NT2/D1 (cell line): ENCODE measurements around the gene FOXS1.
A peak's percentile ranks its signal among the peaks of the same experiment; 100 is the strongest.

Experiments used
- DNase-seq: peaks from one replicate; pipeline ENCODE4 v3.0.0-alpha.2; 2011; ENCODE audit warnings: low read depth, low spot score
- H3K27me3 ChIP-seq: 2 replicates; pipeline ENCODE4 v1.6.0; 2011; ENCODE audit warnings: mild to moderate bottlenecking; ENCODE audit not compliant: insufficient read length, insufficient read depth
- H3K36me3 ChIP-seq: 2 replicates; pipeline ENCODE4 v1.6.1; 2011; ENCODE audit warnings: mild to moderate bottlenecking, low read length, mixed read lengths; ENCODE audit not compliant: insufficient read depth, insufficient read length
- H3K4me1 ChIP-seq: 2 replicates; pipeline ENCODE4 v1.5.1; 2011; ENCODE audit not compliant: insufficient read depth, insufficient read length
- H3K4me3 ChIP-seq: 2 replicates; pipeline ENCODE4 v1.5.1; 2011; ENCODE audit warnings: low read depth; ENCODE audit not compliant: insufficient read length
- H3K9ac ChIP-seq: 2 replicates; pipeline ENCODE4 v1.6.0; 2011; ENCODE audit warnings: low read depth; ENCODE audit not compliant: insufficient read length
- H3K9me3 ChIP-seq: 2 replicates; pipeline ENCODE4 v1.5.1; 2011; ENCODE audit warnings: mild to moderate bottlenecking, low read length; ENCODE audit not compliant: insufficient read depth
- SUZ12 ChIP-seq: IDR thresholded peaks from 2 replicates; pipeline ENCODE4 v1.6.1; 2011; ENCODE audit not compliant: insufficient read length, insufficient read depth; ENCODE audit errors: extremely low read depth
- YY1 ChIP-seq: IDR thresholded peaks from 2 replicates; pipeline ENCODE4 v1.6.1; 2011; ENCODE audit not compliant: insufficient read length, insufficient read depth
- ZNF274 ChIP-seq: IDR thresholded peaks from 2 replicates; pipeline ENCODE4 v1.6.1; 2011; ENCODE audit warnings: mild to moderate bottlenecking, low read depth, low read length

Gene FOXS1

DNA sequence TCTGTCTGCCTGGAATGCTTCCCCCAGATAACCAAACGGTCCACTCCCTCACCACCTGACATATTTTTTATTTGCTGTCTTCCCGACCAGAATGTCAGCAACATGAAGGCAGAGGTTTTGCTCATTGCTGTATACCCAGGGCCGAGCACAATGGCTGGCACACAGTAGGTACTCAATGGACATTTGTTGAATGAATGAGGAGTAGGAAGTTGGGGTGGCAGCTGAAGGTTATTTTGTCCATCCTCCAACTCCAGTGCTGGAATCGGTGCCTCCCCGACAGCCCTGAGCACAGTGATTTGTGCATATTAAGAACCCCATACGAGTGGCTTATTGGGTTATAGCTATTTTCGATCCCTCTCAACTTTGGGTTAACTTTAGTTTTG lies 14.6 kb upstream of the FOXS1 start:
- H3K9ac ChIP-seq: peak overlapping the region; percentile 58
- TF ChIP-seq ZNF274 (no peak), SUZ12 (no peak), YY1 (no peak)
- peaks cover 15% of the 10 kb centered on the region for H3K4me1 ChIP-seq
- no peak overlapping the region for H3K4me3 ChIP-seq
- peaks cover 3% of the 10 kb centered on the region for H3K27me3 ChIP-seq
- no peaks in the 10 kb centered on the region for H3K9me3 ChIP-seq
- no peaks in the 10 kb centered on the region for H3K36me3 ChIP-seq
- no peak for DNase-seq

GRCh38 chr20:31859266-31859997 lies 14.0 kb upstream of the FOXS1 start:
- Histone ChIP-seq H3K27me3 (peaks cover 5% of the 10 kb centered on the region), H3K9me3 (no peaks in the 10 kb centered on the region), H3K4me3 (no peak overlapping the region), H3K4me1 (peaks cover 15% of the 10 kb centered on the region), H3K36me3 (no peaks in the 10 kb centered on the region), H3K9ac (no peak overlapping the region)
- DNase-seq: no peak
- TF ChIP-seq ZNF274: no peak
- no peak for TF ChIP-seq YY1
- no peak for TF ChIP-seq SUZ12

DNA sequence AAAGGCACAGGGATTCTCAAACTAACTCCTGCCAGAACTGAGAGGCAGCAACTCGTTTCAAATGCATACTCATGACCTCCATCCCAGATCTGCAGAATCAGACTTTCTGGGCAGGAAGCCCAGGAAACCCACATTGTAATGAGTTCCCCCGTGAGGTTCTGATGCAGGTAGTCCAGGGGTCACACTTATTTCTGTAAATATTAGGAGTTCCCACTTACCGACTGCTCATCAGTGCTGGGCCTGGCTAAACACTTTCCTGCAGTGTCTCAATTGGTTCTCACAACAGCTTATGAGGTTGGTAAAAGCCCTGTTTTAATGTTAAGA lies 13.3 kb upstream of the FOXS1 start:
- Histone ChIP-seq H3K4me1 (peaks cover 15% of the 10 kb centered on the region), H3K4me3 (no peak overlapping the region), H3K36me3 (no peaks in the 10 kb centered on the region), H3K9ac (no peak overlapping the region), H3K27me3 (peaks cover 8% of the 10 kb centered on the region), H3K9me3 (no peaks in the 10 kb centered on the region)
- no peak for DNase-seq
- TF ChIP-seq SUZ12 (no peak), ZNF274 (no peak), YY1 (no peak)

- Histone ChIP-seq H3K36me3 (no peaks in the 10 kb centered on the region), H3K9ac (no peak overlapping the region), H3K27me3 (peaks cover 8% of the 10 kb centered on the region), H3K9me3 (no peaks in the 10 kb centered on the region), H3K4me1 (peaks cover 15% of the 10 kb centered on the region), H3K4me3 (no peak overlapping the region)
- TF ChIP-seq ZNF274 (no peak), SUZ12 (no peak), YY1 (no peak)
- DNase-seq: no peak
Measured at GRCh38 chr20:31857861-31858759, 12.7 kb upstream of the FOXS1 start.

DNA sequence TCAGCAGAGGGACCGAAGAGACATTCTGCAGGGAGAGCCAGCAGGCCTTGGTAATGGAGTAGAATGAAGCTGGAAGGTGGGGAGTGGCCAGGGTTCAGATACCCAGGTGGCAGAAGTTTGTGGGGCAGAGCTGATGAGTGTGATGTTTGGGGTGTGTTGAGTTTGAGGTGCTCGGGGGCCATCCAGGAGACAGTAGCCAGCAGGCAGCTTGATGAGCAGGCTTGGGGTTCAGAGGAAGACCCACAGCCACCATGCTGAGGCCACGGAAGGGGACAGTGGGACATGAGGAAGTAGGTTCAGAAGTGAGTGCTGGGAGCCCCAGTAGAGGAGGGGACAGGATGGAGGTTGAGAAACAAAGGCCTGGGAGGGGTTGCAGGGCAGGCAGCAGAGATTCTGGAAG lies 11.1 kb upstream of the FOXS1 start:
- H3K36me3 ChIP-seq: no peaks in the 10 kb centered on the region
- H3K9me3 ChIP-seq: no peaks in the 10 kb centered on the region
- no peak overlapping the region for H3K9ac ChIP-seq
- TF ChIP-seq YY1 (no peak), SUZ12 (no peak), ZNF274 (no peak)
- H3K4me3 ChIP-seq: no peak overlapping the region
- peaks cover 11% of the 10 kb centered on the region for H3K27me3 ChIP-seq
- no peak for DNase-seq
- peaks cover 15% of the 10 kb centered on the region for H3K4me1 ChIP-seq

DNA sequence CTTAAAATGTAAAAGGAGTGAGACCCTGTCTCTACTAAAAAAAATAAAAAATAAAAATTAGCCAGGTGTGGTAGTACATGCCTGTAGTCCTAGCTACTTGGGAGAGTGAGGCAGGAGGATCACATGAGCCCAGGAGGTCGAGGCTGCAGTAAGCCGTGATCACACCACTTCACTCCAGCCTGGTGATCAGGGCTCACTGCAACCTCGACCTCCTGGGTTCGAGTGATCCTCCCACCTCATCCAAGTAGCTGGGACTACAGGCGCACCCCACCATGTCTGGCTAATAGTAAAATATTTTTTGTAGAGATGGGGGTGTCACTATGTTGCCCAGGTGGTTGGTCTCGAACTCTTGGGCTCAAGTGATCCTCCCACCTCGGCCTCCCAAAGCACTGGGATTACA lies 8.1 kb upstream of the FOXS1 start:
- peaks cover 9% of the 10 kb centered on the region for H3K27me3 ChIP-seq
- no peak for TF ChIP-seq YY1
- TF ChIP-seq ZNF274: no peak
- TF ChIP-seq SUZ12: no peak
- no peaks in the 10 kb centered on the region for H3K9me3 ChIP-seq
- no peak for DNase-seq
- H3K4me3 ChIP-seq: no peak overlapping the region
- peaks cover 16% of the 10 kb centered on the region for H3K4me1 ChIP-seq
- H3K36me3 ChIP-seq: no peaks in the 10 kb centered on the region
- H3K9ac ChIP-seq: no peak overlapping the region

- Histone ChIP-seq H3K36me3 (no peaks in the 10 kb centered on the region), H3K9me3 (no peaks in the 10 kb centered on the region), H3K9ac (no peak overlapping the region), H3K27me3 (peaks cover 9% of the 10 kb centered on the region), H3K4me3 (no peak overlapping the region), H3K4me1 (peaks cover 9% of the 10 kb centered on the region)
- TF ChIP-seq ZNF274 (no peak), YY1 (no peak), SUZ12 (no peak)
- no peak for DNase-seq
Measured at GRCh38 chr20:31851240-31851955, 6.0 kb upstream of the FOXS1 start.
